Measurements from ENCODE around the gene MCU.

GRCh38 chr10:72846238-72846637 is 154.3 kb downstream of the MCU start:
- no peak for TF ChIP-seq CTCF (IDR thresholded peaks at IDR 0.05)
- no peak for TF ChIP-seq POLR2A (IDR thresholded peaks at IDR 0.05)
- no peak for TF ChIP-seq POLR2AphosphoS5 (IDR thresholded peaks at IDR 0.05)
- no peak for TF ChIP-seq EP300 (IDR thresholded peaks at IDR 0.05)

All from stomach (tissue), 4 donors.